Activated naive CD8-positive, alpha-beta T cell treated with anti-CD3 and anti-CD28 coated beads for 36 hours (primary cell): Measurements from ENCODE around the gene MMRN2. TPM values are rescaled to one million over a fixed set of nuclear protein-coding genes. Genes with fewer than 3 reads are reported as not detected.
A peak's percentile ranks its signal among the peaks of the same experiment; 100 is the strongest.

Experiments used
- DNase-seq: peaks from one replicate; pipeline ENCODE4 v3.0.0; 2021
- H3K27ac Mint-ChIP-seq: one replicate; pipeline ENCODE4 v1.8.0; 2022; ENCODE audit warnings: mild to moderate bottlenecking, moderate library complexity, mixed read lengths
- H3K27me3 Mint-ChIP-seq: one replicate; pipeline ENCODE4 v1.8.0; 2022; ENCODE audit warnings: mild to moderate bottlenecking, mixed read lengths
- H3K36me3 Mint-ChIP-seq: one replicate; pipeline ENCODE4 v1.8.0; 2021; ENCODE audit warnings: mild to moderate bottlenecking, mixed read lengths
- H3K4me1 Mint-ChIP-seq: one replicate; pipeline ENCODE4 v1.8.0; 2021; ENCODE audit warnings: mixed read lengths
- H3K4me3 Mint-ChIP-seq: one replicate; pipeline ENCODE4 v1.8.0; 2022; ENCODE audit warnings: mild to moderate bottlenecking, moderate library complexity, mixed read lengths
- H3K9me3 Mint-ChIP-seq: one replicate; pipeline ENCODE4 v1.8.0; 2022; ENCODE audit warnings: mixed read lengths
- total RNA-seq, 2 experiments: library from RNA; stranded (reverse); gene quantifications; one replicate each; pipeline ENCODE4 v1.2.3, GENCODE V29; 2021

The MMRN2 gene
- total RNA-seq, 2 experiments from 2014 or later, result not detected

- Mint-ChIP-seq H3K36me3 (no peaks in the 10 kb centered on the region), H3K27me3 (no peaks in the 10 kb centered on the region), H3K27ac (no peak overlapping the region), H3K9me3 (no peaks in the 10 kb centered on the region), H3K4me1 (no peaks in the 10 kb centered on the region), H3K4me3 (no peak overlapping the region)
- no peak for DNase-seq
Measured at GRCh38 chr10:86914734-86915133, 42.7 kb downstream of the MMRN2 start.

- no peaks in the 10 kb centered on the region for H3K4me1 Mint-ChIP-seq
- H3K27me3 Mint-ChIP-seq, result no peaks in the 10 kb centered on the region
- H3K36me3 Mint-ChIP-seq, result peaks cover 10% of the 10 kb centered on the region
- no peak overlapping the region for H3K27ac Mint-ChIP-seq
- H3K9me3 Mint-ChIP-seq, result peaks cover 4% of the 10 kb centered on the region
- DNase-seq, result no peak
- H3K4me3 Mint-ChIP-seq, result no peak overlapping the region
Measured at GRCh38 chr10:86905429-86905828, 52.0 kb downstream of the MMRN2 start.

- no peak overlapping the region for H3K4me3 Mint-ChIP-seq
- DNase-seq, result no peak
- peaks cover 4% of the 10 kb centered on the region for H3K9me3 Mint-ChIP-seq
- H3K36me3 Mint-ChIP-seq, result peaks cover 10% of the 10 kb centered on the region
- H3K27me3 Mint-ChIP-seq, result no peaks in the 10 kb centered on the region
- no peak overlapping the region for H3K27ac Mint-ChIP-seq
- no peaks in the 10 kb centered on the region for H3K4me1 Mint-ChIP-seq
Measured at GRCh38 chr10:86904600-86904999, 52.8 kb downstream of the MMRN2 start.

- H3K9me3 Mint-ChIP-seq, result no peaks in the 10 kb centered on the region
- H3K27me3 Mint-ChIP-seq, result no peaks in the 10 kb centered on the region
- H3K36me3 Mint-ChIP-seq, result peaks cover 2% of the 10 kb centered on the region
- no peak for DNase-seq
- H3K27ac Mint-ChIP-seq, result no peak overlapping the region
- H3K4me3 Mint-ChIP-seq, result no peak overlapping the region
- no peaks in the 10 kb centered on the region for H3K4me1 Mint-ChIP-seq
Measured at GRCh38 chr10:86900955-86901354, 56.5 kb downstream of the MMRN2 start.

- Mint-ChIP-seq H3K27me3 (no peaks in the 10 kb centered on the region), H3K4me1 (no peaks in the 10 kb centered on the region), H3K4me3 (no peak overlapping the region), H3K9me3 (no peaks in the 10 kb centered on the region), H3K36me3 (peaks cover 2% of the 10 kb centered on the region), H3K27ac (no peak overlapping the region)
- peak; percentile 16 for DNase-seq
Measured at GRCh38 chr10:86899670-86900276, 57.6 kb downstream of the MMRN2 start.

GRCh38 chr10:86899132-86899531 is 58.3 kb downstream of the MMRN2 start:
- Mint-ChIP-seq H3K27ac (no peak overlapping the region), H3K4me1 (no peaks in the 10 kb centered on the region), H3K36me3 (peaks cover 2% of the 10 kb centered on the region), H3K27me3 (no peaks in the 10 kb centered on the region), H3K9me3 (no peaks in the 10 kb centered on the region), H3K4me3 (no peak overlapping the region)
- DNase-seq, result no peak

GRCh38 chr10:86898511-86898910 is 58.9 kb downstream of the MMRN2 start:
- Mint-ChIP-seq H3K27ac (no peak overlapping the region), H3K27me3 (no peaks in the 10 kb centered on the region), H3K4me3 (no peak overlapping the region), H3K36me3 (peaks cover 2% of the 10 kb centered on the region), H3K9me3 (no peaks in the 10 kb centered on the region), H3K4me1 (no peaks in the 10 kb centered on the region)
- no peak for DNase-seq

- Mint-ChIP-seq H3K27ac (no peak overlapping the region), H3K36me3 (no peaks in the 10 kb centered on the region), H3K4me3 (no peak overlapping the region), H3K4me1 (peaks cover 7% of the 10 kb centered on the region), H3K27me3 (no peaks in the 10 kb centered on the region), H3K9me3 (no peaks in the 10 kb centered on the region)
- DNase-seq, result no peak
Measured at GRCh38 chr10:86889997-86890396, 67.4 kb downstream of the MMRN2 start.

- Mint-ChIP-seq H3K9me3 (no peaks in the 10 kb centered on the region), H3K27ac (no peak overlapping the region), H3K27me3 (no peaks in the 10 kb centered on the region), H3K4me3 (no peak overlapping the region), H3K4me1 (peaks cover 7% of the 10 kb centered on the region), H3K36me3 (no peaks in the 10 kb centered on the region)
- DNase-seq, result no peak
Measured at GRCh38 chr10:86888585-86889381, 68.6 kb downstream of the MMRN2 start.

Other genes with a start within 250 kb of the MMRN2 start
- gene BMPR1A, start 201.0 kb downstream of the MMRN2 start, total RNA-seq, result 1 to 10 TPM; 7.5 to 8.4 TPM
- not detected for gene SNCG, start 984 bp upstream of the MMRN2 start, total RNA-seq
- gene ADIRF, start 10.9 kb upstream of the MMRN2 start, total RNA-seq, result not detected
- gene FAM25A, start 62.7 kb upstream of the MMRN2 start, total RNA-seq, result not detected
- gene GLUD1, start 137.2 kb upstream of the MMRN2 start, total RNA-seq, result 10 to 100 TPM; 89.0 to 91.5 TPM
- gene SHLD2, start 137.6 kb upstream of the MMRN2 start, total RNA-seq, result 10 to 100 TPM; 41.4 to 42.3 TPM